Frontal cortex (tissue), 4 donors: ENCODE measurements around the gene ZNF283. TPM values are rescaled to one million over a fixed set of nuclear protein-coding genes. Genes with fewer than 3 reads are reported as not detected.
"Not testable (repeated sequence)": the region's sequence is repeated elsewhere in the genome, so short reads cannot be mapped to it uniquely, and the experiment has no call there.

ENCODE experiments used
- DNase-seq, 2 donors: peaks; one replicate each; pipeline ENCODE4 v3.0.0; 2012; ENCODE audit warnings: low spot score in 2 of 2
- FAIRE-seq: peaks from 2 replicates; lab custom pipeline; 2012; peaks lifted over from hg19 to GRCh38; lab: Jason Lieb, UNC
- total RNA-seq: library from RNA; depleted of rRNA; stranded (reverse); fragments of >200 nt; gene quantifications from one replicate; pipeline ENCODE4 v1.2.3, GENCODE V29; 2014
- donor health status: control.
- donor health status: control.
- donor health status: control.

The ZNF283 gene
- total RNA-seq, 1 donor from 2014 or later: 33.4 TPM

DNA sequence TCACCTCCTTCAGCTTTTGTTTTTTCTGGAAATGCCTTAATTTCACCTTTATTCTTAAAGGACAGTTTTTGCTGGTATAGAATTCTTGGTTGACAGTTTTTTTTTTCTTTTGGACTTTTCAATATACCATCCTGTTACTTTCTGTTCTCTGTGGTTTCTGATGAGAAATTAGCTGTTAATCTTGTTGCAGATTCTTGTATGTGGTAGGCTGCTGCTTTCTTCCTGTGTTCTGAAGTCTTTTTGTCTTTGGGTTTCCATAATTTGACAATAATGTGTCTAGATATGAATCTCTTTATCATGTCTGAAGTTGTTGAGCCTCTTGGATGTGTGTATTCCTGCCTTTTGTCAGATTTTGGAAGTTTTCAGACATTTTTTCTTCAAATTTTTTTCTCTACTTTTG lies 12.0 kb downstream of the ZNF283 start:
- FAIRE-seq: no peak
- no peak for DNase-seq

DNA sequence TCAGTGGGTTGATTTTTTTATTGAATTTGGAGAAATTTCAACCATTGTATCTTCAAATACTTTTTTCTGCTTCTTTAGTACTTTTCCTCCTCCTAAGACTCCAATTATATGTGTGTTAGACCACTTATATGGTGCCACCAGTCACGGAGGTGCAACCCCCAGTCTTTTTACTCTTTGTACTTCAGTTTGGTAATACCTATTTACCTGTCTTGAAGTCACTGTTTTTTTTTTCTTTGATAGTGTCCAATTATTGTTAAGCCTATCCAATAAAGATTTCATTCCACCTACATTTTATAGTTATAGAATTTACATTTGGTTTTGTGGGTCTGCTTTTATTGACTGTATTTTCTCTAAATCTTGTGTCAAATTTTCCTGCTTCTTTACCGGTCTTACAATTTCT lies 14.9 kb downstream of the ZNF283 start:
- no peak for FAIRE-seq
- no peak for DNase-seq

DNA sequence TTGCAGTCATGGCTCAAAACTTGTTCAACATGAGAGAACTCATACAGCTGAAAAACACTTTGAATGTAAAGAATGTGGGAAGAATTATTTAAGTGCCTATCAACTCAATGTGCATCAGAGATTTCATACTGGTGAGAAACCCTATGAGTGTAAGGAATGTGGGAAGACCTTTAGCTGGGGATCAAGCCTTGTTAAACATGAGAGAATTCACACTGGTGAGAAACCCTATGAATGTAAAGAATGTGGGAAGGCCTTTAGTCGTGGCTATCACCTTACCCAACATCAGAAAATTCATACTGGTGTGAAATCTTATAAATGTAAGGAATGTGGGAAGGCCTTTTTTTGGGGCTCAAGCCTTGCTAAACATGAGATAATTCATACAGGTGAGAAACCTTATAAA lies 20.1 kb downstream of the ZNF283 start:
- FAIRE-seq (no peak), DNase-seq (no peak)

DNA sequence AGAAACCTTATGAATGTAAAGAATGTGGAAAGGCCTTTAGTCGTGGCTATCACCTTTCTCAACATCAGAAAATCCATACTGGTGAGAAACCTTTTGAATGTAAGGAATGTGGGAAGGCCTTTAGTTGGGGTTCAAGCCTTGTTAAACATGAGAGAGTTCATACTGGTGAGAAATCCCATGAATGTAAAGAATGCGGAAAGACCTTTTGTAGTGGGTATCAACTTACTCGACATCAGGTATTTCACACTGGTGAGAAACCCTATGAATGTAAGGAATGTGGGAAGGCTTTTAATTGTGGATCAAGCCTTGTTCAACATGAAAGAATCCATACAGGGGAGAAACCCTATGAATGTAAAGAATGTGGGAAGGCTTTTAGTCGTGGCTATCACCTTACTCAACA lies 20.8 kb downstream of the ZNF283 start:
- FAIRE-seq (no peak), DNase-seq (no peak)

DNA sequence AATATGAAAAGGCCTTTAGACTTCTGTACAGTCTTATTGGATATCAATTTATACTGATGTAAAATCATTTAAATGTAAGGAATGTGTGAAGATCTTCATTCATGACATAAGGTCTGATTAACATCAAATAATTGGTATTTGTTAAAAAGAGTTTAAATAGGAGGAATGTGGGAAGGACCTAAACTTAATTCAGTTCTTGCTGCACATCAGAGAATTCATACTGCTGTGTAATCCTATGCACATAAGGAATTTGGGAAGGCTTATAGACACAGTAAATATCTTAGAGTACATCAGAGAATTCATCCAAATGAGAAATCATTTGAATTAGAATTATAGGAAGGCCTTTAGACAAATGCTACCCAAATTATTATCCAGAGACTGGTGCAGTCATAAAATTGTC lies 21.7 kb downstream of the ZNF283 start:
- FAIRE-seq: no peak
- no peak for DNase-seq

DNA sequence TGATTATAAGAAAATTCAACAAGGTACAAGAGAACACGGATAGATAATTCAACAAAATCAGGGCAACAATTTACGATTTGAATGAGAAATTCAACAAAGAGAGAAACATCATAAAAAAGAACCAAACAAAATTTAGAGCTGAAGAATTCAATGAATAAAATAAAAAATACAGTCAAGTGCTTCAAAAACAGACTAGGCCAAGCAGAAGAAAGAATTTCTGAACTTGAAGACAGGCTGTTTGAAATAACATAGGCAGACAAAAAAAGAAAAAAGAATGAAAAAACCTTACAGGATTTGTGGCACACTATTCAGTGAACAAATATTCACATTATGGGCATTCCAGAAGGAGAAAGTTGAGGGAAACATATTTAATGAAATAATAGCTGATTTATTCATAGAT lies 31.1 kb downstream of the ZNF283 start:
- no peak for DNase-seq
- FAIRE-seq: no peak

DNA sequence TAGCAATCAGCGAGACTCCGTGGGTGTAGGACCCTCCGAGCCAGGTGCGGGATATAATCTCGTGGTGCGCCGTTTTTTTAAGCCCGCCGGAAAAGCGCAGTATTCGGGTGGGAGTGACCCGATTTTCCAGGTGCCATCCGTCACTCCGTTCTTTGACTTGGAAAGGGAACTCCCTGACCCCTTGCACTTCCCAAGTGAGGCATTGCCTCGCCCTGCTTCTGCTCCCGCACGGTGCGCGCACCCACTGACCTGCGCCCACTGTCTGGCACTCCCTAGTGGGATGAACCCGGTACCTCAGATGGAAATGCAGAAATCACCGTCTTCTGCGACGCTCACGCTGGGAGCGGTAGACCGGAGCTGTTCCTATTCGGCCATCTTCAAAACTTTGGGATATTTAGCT lies 39.8 kb downstream of the ZNF283 start:
- DNase-seq, FAIRE-seq: not testable (repeated sequence)

DNA sequence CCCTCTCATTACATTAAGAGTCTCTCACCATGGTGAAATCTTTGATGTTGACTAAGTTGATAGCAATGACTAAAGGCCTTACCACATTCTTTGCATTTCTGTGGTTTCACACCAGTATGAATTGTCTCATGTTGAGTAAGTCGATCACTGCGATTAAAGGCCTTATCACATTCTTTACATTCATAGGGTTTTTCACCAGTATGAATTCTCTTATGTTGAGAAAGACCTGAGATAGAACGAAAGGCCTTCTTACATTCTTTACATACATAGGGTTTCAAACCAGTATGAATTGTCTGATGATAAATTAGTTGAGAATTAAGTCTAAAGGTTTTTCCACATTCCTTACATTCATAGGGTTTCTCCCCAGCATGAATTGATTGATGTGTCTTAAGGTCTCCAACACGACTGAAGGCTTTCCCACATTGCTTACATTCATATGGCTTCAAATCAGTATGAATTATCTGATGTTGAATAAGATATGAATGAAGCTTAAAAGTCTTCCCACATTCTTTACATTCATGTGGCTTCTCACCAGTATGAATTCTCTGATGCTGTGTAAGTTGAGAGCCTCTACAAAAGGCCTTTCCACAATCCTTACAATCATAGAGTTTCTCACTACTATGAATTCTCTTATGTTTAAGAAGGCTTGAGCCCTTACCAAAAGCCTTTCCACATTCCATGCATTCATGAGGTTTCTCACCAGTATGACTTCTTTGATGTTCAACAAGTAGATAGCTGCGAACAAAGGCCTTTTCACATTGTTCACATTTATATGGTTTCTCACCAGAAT lies 45.6 kb downstream of the ZNF283 start:
- FAIRE-seq (no peak), DNase-seq (no peak)

DNA sequence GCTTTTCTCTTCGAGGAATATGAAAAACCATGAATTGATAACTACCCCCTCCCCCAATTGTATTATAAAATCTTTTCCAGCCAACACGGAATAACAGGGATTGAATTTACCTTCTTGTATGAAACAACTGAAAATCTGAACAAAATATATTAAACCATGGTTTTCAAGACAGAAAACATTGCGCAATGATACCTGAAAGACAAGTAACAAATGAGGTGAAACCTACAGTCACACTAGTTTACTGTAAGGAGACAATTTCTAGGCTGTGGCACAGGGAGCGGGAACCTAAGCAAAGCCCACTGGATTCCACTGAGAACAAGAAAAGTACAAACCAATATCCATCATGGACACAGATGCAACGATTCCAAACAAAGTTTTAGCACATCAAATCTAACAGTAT lies 53.4 kb downstream of the ZNF283 start:
- DNase-seq (no peak), FAIRE-seq (no peak)

DNA sequence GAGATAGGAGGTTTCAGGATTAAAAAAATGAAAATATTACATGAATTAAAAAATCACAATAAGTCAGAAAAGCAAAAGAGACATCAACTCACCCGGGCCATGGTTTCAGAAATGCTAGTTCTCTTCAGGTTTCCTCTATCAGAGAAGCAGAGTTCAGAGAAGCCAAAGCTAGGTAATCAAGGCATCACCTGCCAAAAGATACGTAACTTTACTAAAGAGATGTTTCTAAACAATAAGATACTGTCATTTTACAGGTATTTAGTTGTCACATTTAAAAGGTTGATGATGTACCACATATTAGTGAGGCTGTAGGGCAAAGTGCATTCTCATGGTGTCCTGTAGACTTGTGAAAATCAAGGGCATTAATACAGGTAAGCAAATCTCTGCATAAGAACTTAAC lies 56.7 kb downstream of the ZNF283 start, which contains the start of gene ZNF404:
Gene ZNF404 (minus strand): TSS at position 101 of the 400 bp plus-strand sequence.
- FAIRE-seq (no peak), DNase-seq (no peak)

DNA sequence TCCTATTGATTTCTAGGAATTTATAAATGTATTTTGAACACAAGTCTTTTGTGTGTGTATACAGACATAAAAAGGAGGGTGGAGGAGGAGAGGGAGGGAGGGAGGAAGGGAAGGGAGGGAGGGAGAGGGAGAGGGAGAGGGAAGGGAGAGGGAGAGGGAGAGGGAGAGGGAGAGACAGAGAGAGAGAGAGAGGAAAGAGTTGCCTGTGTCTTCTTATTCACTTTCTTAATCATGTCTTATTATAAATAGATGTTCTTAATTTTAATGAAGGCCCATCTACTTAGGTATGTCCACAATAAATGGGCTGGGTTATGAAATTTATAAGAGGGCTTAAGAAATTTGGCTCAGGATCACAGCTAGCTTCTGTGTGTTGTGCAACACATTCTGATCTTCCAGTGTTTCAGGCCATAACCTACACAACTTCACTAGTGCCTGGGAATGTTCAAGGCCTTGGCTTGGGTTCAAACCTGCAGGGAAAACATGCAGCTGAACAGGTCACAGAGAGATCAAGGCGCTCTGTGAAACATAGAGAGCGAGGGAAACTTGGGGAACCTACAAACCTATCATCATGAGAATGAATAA lies 68.7 kb downstream of the ZNF283 start:
- DNase-seq (no peak), FAIRE-seq (no peak)

Other genes starting within 250 kb of the ZNF283 start
- gene IRGQ, start 231.2 kb upstream of the ZNF283 start, total RNA-seq: 140 TPM
- 5.3 TPM for gene ZNF576, start 230.7 kb upstream of the ZNF283 start, total RNA-seq
- gene SRRM5, start 215.2 kb upstream of the ZNF283 start, total RNA-seq: not detected
- 157 TPM for gene ZNF428, start 207.7 kb upstream of the ZNF283 start, total RNA-seq
- gene CADM4, start 187.5 kb upstream of the ZNF283 start, total RNA-seq: 93.3 TPM
- 2.9 TPM for gene PLAUR, start 157.2 kb upstream of the ZNF283 start, total RNA-seq
- gene IRGC, start 111.2 kb upstream of the ZNF283 start, total RNA-seq: not detected
- gene SMG9, start 72.4 kb upstream of the ZNF283 start, total RNA-seq: 6.9 TPM
- gene KCNN4, start 46.3 kb upstream of the ZNF283 start, total RNA-seq: not detected
- gene LYPD5, start 24.9 kb upstream of the ZNF283 start, total RNA-seq: 2.0 TPM
- gene ZNF404, start 56.6 kb downstream of the ZNF283 start, total RNA-seq: 4.9 TPM
- gene ZNF45, start 108.0 kb downstream of the ZNF283 start, total RNA-seq: 25.3 TPM
- gene ZNF221, start 123.9 kb downstream of the ZNF283 start, total RNA-seq: 15.9 TPM
- gene ZNF155, start 156.9 kb downstream of the ZNF283 start, total RNA-seq: 13.0 TPM
- gene ZNF230, start 175.6 kb downstream of the ZNF283 start, total RNA-seq: 11.0 TPM
- gene ZNF222, start 198.1 kb downstream of the ZNF283 start, total RNA-seq: 18.3 TPM
- gene ZNF223, start 224.7 kb downstream of the ZNF283 start, total RNA-seq: 16.3 TPM
- 11.8 TPM for gene ZNF284, start 244.8 kb downstream of the ZNF283 start, total RNA-seq